Gastroesophageal sphincter (tissue), 4 donors: ENCODE data around the gene DTHD1. TPM values are rescaled to one million over a fixed set of nuclear protein-coding genes. Genes with fewer than 3 reads are reported as not detected.

Experiments
- ATAC-seq: fragments of 150-250 bp; one replicate; pipeline ENCODE4 v1.9.1; 2016; ENCODE audit warnings: mild to moderate bottlenecking, moderate library complexity
- H3K27ac ChIP-seq, 4 donors: fragments of 200-600 bp; sonication (generic) in 3 of 4; 1 replicate in 3 of 4; 2 replicates in 1 of 4; pipeline ENCODE4 v1.5.1; 2016 to 2019
- H3K27me3 ChIP-seq: fragments of 200-600 bp; sonication (generic); one replicate; pipeline ENCODE4 v1.5.1; 2019
- H3K36me3 ChIP-seq, 2 donors: fragments of 200-600 bp; sonication (generic); one replicate each; pipeline ENCODE4 v1.5.1; 2019; ENCODE audit warnings: control low read depth in 1 of 2
- H3K4me1 ChIP-seq, 3 donors: fragments of 200-600 bp; sonication (generic); 1 replicate in 2 of 3; 2 replicates in 1 of 3; pipeline ENCODE4 v1.5.1; 2016 to 2019; ENCODE audit warnings: control low read depth in 2 of 3
- H3K4me3 ChIP-seq, 2 donors: fragments of 200-600 bp; sonication (generic); one replicate each; pipeline ENCODE4 v1.5.1; 2019; ENCODE audit warnings: mild to moderate bottlenecking in 1 of 2, moderate library complexity in 1 of 2
- H3K9me3 ChIP-seq, 3 donors: fragments of 200-600 bp; sonication (generic); one replicate each; pipeline ENCODE4 v1.5.1; 2017 to 2019; ENCODE audit warnings: control low read depth in 2 of 3
- EP300 ChIP-seq: sonication (generic); formaldehyde crosslinking; IDR thresholded peaks from one replicate; pipeline ENCODE4 v1.6.1; 2017; ENCODE audit warnings: antibody characterized with exemption, mild to moderate bottlenecking
- POLR2A ChIP-seq, 2 donors: fragments of 450-650 bp; IDR thresholded peaks; one replicate each; pipeline ENCODE4 v1.6.1; 2017; ENCODE audit warnings: antibody characterized with exemption in 2 of 2, mild to moderate bottlenecking in 2 of 2, moderate library complexity in 1 of 2
- POLR2AphosphoS5 ChIP-seq: sonication (generic); formaldehyde crosslinking; IDR thresholded peaks from one replicate; pipeline ENCODE4 v1.6.1; 2017; ENCODE audit warnings: antibody characterized with exemption
- WGBS, 2 donors: methylation state at CpG; one replicate each; pipeline ENCODE4 v1.1.5; 2018; ENCODE audit warnings: low coverage in 1 of 2; 5-methylcytosine and 5-hydroxymethylcytosine counted together
- total RNA-seq, 4 donors: library from RNA; depleted of rRNA; stranded (reverse); fragments of >200 nt; gene quantifications; one replicate each; pipeline ENCODE4 v1.1.0, GENCODE V29; 2016
- TF ChIP-seq, protein P1 (sequence below), 4 experiments: fragments of 200-600 bp in 2 of 4; fragments of 450-650 bp in 2 of 4; sonication (generic) in 1 of 4; IDR thresholded peaks; one replicate each; pipeline ENCODE4 v1.5.1; 2017 to 2019; ENCODE audit warnings: antibody characterized with exemption in 4 of 4, mild to moderate bottlenecking in 2 of 4, moderate library complexity in 2 of 4

The DTHD1 gene
- total RNA-seq, 4 donors from 2014 or later: 0.15 to 0.81 TPM; not detected in 2

DNA sequence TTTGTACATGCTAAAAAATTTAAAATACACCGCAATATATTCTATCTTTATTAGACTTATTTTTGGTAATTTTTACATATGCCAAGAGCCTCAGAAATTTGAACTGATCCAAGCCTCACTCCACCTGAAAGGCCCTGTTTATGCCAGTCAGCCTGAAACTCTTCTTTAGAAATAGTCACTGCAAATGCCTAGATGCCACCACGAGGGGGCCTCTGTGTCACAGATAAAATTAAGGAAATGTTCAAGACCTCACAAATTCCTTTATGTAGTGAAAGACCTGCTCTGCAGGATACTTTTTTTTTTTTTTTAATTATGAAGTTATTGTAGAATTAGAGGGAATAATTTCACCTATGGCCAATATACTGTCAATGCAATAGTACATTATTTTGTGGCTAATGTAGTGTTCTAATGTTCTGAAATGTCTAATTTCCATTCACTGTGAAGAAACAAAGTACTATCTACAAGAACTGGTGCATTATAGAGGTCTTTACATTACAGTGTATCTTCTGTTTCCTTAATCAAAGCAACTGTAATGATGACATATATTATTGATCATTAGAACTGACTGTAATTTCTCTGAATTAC is 69.8 kb downstream of the DTHD1 start:
- Histone ChIP-seq H3K27me3 (no peaks in the 10 kb centered on the region), H3K4me3 (no peak overlapping the region), H3K36me3 (no peaks in the 10 kb centered on the region), H3K9me3 (no peaks in the 10 kb centered on the region), H3K27ac (no peak overlapping the region), H3K4me1 (no peaks in the 10 kb centered on the region)
- 0 to 14% methylated on average over 1 to 2 of the region's 2 CpGs for whole genome bisulfite sequencing, 2 donors
- no peak for ATAC-seq
- TF ChIP-seq POLR2AphosphoS5 (no peak), EP300 (no peak), POLR2A (IDR thresholded peaks at IDR 0.05) (no peak)
- TF ChIP-seq, protein P1, sequence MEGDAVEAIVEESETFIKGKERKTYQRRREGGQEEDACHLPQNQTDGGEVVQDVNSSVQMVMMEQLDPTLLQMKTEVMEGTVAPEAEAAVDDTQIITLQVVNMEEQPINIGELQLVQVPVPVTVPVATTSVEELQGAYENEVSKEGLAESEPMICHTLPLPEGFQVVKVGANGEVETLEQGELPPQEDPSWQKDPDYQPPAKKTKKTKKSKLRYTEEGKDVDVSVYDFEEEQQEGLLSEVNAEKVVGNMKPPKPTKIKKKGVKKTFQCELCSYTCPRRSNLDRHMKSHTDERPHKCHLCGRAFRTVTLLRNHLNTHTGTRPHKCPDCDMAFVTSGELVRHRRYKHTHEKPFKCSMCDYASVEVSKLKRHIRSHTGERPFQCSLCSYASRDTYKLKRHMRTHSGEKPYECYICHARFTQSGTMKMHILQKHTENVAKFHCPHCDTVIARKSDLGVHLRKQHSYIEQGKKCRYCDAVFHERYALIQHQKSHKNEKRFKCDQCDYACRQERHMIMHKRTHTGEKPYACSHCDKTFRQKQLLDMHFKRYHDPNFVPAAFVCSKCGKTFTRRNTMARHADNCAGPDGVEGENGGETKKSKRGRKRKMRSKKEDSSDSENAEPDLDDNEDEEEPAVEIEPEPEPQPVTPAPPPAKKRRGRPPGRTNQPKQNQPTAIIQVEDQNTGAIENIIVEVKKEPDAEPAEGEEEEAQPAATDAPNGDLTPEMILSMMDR (IDR thresholded peaks at IDR 0.05): peak; percentile 20 to 59 (median 52)

DNA sequence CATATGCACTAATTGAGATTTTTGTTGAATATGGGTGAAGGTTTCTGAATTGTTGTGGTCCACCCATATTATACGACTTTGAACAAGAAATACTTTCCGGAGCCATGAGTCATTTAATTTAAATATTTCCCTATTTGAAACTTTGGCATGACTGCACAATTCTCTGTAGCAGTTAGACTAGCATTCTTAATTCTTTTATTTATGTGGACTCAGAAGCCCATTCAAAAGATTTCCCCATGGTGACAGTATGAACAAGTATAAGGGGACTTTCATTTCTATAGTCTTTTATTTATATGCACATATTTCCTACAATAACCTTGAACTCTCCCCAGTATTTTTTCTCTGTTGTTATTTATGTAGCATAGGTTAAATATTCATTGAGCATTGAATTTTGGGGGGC is 72.6 kb downstream of the DTHD1 start:
- Histone ChIP-seq H3K27me3 (no peaks in the 10 kb centered on the region), H3K4me1 (no peaks in the 10 kb centered on the region), H3K9me3 (no peaks in the 10 kb centered on the region), H3K4me3 (no peak overlapping the region), H3K36me3 (no peaks in the 10 kb centered on the region), H3K27ac (no peak overlapping the region)
- 25 to 26% methylated on average over 2 of the region's 2 CpGs for WGBS, 2 donors
- ATAC-seq: no peak
- TF ChIP-seq POLR2A (IDR thresholded peaks at IDR 0.05): no peak
- TF ChIP-seq, protein P1 (IDR thresholded peaks at IDR 0.05): no peak
- TF ChIP-seq POLR2AphosphoS5: no peak
- no peak for TF ChIP-seq EP300

DNA sequence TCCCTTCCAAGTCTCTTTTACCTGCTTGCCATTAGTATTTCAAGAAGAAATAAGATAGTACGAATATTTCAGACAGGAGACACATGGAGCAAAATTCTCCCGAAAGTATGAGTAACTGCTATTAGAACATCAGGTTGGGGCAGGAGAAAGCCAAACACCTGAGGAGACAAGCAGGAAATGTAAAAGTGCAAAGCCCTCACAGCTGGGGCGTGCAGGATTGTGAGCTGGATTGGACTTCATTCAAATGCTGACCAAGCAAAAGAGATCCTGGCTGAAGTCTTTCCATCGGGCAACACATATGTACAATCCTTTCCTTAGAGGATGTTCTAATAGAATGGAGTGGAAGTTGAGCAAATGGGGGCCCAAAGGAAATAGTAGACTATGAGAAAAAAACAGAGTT is 76.8 kb downstream of the DTHD1 start:
- Histone ChIP-seq H3K9me3 (no peaks in the 10 kb centered on the region), H3K27ac (no peak overlapping the region), H3K4me1 (no peaks in the 10 kb centered on the region), H3K4me3 (no peak overlapping the region), H3K27me3 (no peaks in the 10 kb centered on the region), H3K36me3 (no peaks in the 10 kb centered on the region)
- no peak for ATAC-seq
- TF ChIP-seq EP300 (no peak), POLR2A (IDR thresholded peaks at IDR 0.05) (no peak), POLR2AphosphoS5 (no peak)
- TF ChIP-seq, protein P1 (IDR thresholded peaks at IDR 0.05): no peak
- WGBS, 2 donors: 53 to 59% methylated on average over 3 to 4 of the region's 4 CpGs

DNA sequence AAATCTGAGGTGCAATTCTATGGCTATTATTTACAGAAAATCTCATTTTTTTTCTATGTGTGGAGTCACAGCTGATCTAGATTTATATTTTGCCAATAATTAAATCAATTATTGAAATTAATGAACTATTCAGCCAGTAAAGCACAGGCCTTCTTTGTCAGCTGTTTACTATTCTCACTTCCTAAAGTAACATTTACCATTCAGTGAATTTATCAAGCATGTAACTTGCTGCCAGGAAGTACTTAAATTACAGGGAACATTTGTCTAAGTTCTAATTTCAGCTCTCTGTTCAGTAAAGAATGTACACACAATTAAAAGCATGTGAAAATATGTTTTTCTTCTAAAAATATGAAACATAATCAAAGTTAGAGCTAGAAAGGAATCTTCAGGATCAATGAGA is 79.3 kb downstream of the DTHD1 start:
- Histone ChIP-seq H3K4me1 (no peaks in the 10 kb centered on the region), H3K9me3 (no peaks in the 10 kb centered on the region), H3K27me3 (no peaks in the 10 kb centered on the region), H3K4me3 (no peak overlapping the region), H3K36me3 (no peaks in the 10 kb centered on the region), H3K27ac (no peak overlapping the region)
- ATAC-seq: no peak
- TF ChIP-seq, protein P1 (IDR thresholded peaks at IDR 0.05): no peak
- no peak for TF ChIP-seq POLR2AphosphoS5
- TF ChIP-seq EP300: no peak
- TF ChIP-seq POLR2A (IDR thresholded peaks at IDR 0.05): no peak

DNA sequence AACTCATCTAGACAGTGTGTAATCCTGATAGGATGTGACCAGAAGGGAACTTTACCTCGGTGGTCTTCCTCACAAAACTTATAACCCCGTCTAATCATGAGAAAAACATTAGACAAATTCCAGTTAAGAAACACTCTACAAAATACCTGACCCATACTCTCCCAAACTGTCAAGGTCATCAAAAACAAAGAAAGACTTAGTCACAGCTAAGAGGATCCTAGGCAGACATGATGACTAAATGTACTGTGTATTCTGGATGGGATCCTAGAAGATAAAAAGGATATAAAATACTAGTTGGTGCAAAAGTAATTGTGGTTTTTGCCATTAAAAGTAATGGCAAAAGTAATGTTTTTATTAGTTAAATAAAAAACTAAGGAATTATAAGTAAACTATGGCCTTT is 81.6 kb downstream of the DTHD1 start:
- no peak overlapping the region for H3K4me3 ChIP-seq
- H3K36me3 ChIP-seq: no peaks in the 10 kb centered on the region
- H3K27ac ChIP-seq: no peak overlapping the region
- H3K9me3 ChIP-seq: no peaks in the 10 kb centered on the region
- TF ChIP-seq EP300 (no peak), POLR2AphosphoS5 (no peak), POLR2A (IDR thresholded peaks at IDR 0.05) (no peak)
- TF ChIP-seq, protein P1 (IDR thresholded peaks at IDR 0.05): no peak
- H3K4me1 ChIP-seq: no peaks in the 10 kb centered on the region
- no peak for ATAC-seq
- H3K27me3 ChIP-seq: no peaks in the 10 kb centered on the region
- 15 to 50% methylated on average over 1 to 2 of the region's 2 CpGs for WGBS, 2 donors
